K562 (cell line): ENCODE data around the gene KCNJ8. TPM values are rescaled to one million over a fixed set of nuclear protein-coding genes. Genes with fewer than 3 reads are reported as not detected.

ENCODE experiments used
- CHD7 ChIP-seq: fragments of 200-600 bp; sonication (generic); IDR thresholded peaks from one replicate; pipeline ENCODE4 v1.6.1; 2012; ENCODE audit warnings: mild to moderate bottlenecking, low read depth, low read length, inconsistent platforms
- CSDE1 ChIP-seq, 2 experiments: fragments of 450-650 bp; IDR thresholded peaks; 2 replicates each; pipeline ENCODE4 v1.6.1; 2016; ENCODE audit warnings: mild to moderate bottlenecking in 1 of 2
- CTCFL ChIP-seq: IDR thresholded peaks from 2 replicates; pipeline ENCODE4 v1.6.1; 2011; ENCODE audit warnings: borderline replicate concordance, low read depth, mild to moderate bottlenecking, moderate library complexity, low read length; ENCODE audit not compliant: insufficient read depth, poor library complexity, severe bottlenecking
- FOS ChIP-seq: IDR thresholded peaks from 3 replicates; pipeline ENCODE4 v1.6.1; 2011; ENCODE audit not compliant: insufficient read length; ENCODE audit errors: extremely low read depth
- GTF2F1 ChIP-seq: IDR thresholded peaks from 2 replicates; pipeline ENCODE4 v1.6.1; 2011; ENCODE audit warnings: low read depth, low read length, improper control_type of control experiment
- HNRNPL ChIP-seq: fragments of 200-400 bp; formaldehyde crosslinking; IDR thresholded peaks from 2 replicates; pipeline ENCODE4 v1.6.1; 2017; ENCODE audit warnings: low read depth, mild to moderate bottlenecking, low read length
- MTA1 ChIP-seq: fragments of 450-650 bp; IDR thresholded peaks from 2 replicates; pipeline ENCODE4 v1.6.1; 2017; ENCODE audit warnings: borderline replicate concordance
- POLR2AphosphoS5 ChIP-seq: IDR thresholded peaks from 2 replicates; pipeline ENCODE4 v1.6.1; 2011; ENCODE audit warnings: mild to moderate bottlenecking, low read depth, low read length, moderate library complexity; ENCODE audit not compliant: control insufficient read depth, insufficient read depth
- RCOR1 ChIP-seq, 2 experiments: IDR thresholded peaks; 2 replicates each; pipeline ENCODE4 v1.6.1; 2012; ENCODE audit warnings: low read depth in 2 of 2, low read length in 2 of 2, borderline replicate concordance in 1 of 2, improper control_type of control experiment in 1 of 2
- SMAD1 ChIP-seq: fragments of 150-350 bp; IDR thresholded peaks from 2 replicates; pipeline ENCODE4 v1.6.1; 2014; ENCODE audit warnings: low read length, low read depth; ENCODE audit not compliant: partially characterized antibody
- U2AF2 ChIP-seq: fragments of 200-400 bp; formaldehyde crosslinking; optimal IDR thresholded peaks from 2 replicates; pipeline ENCODE3; 2017; ENCODE audit warnings: low read depth, mild to moderate bottlenecking, low read length
- YBX1 ChIP-seq: fragments of 450-650 bp; IDR thresholded peaks from 2 replicates; pipeline ENCODE4 v1.7.1; 2016; ENCODE audit warnings: mild to moderate bottlenecking
- ZNF224 ChIP-seq: sonication (generic); formaldehyde crosslinking; IDR thresholded peaks from 2 replicates; pipeline ENCODE4 v1.8.0; 2022; ENCODE audit warnings: mild to moderate bottlenecking, missing genetic modification reagents
- ZNF408 ChIP-seq: fragments of 250-450 bp; sonication (Bioruptor Pico); IDR thresholded peaks from 2 replicates; pipeline ENCODE4 v1.4.0; 2020; ENCODE audit warnings: low read depth, mild to moderate bottlenecking, moderate library complexity
- ZNF764 ChIP-seq: fragments of 250-450 bp; sonication (Bioruptor Pico); IDR thresholded peaks from 2 replicates; pipeline ENCODE4 v1.4.0; 2020; ENCODE audit warnings: low read depth, mild to moderate bottlenecking, moderate library complexity
- polyA plus RNA-seq, 8 experiments: library from polyadenylated mRNA; depleted of rRNA in 4 of 8; stranded (reverse) in 5 of 8; unstranded in 3 of 8; fragments of >200 nt; fragmentation: Nextera tagmentation in 2 of 8; fragmentation: Illumina TruSeq in 1 of 8; extraction: Ambion mirVana in 2 of 8; extraction: Trizol in 1 of 8; gene quantifications; 2 replicates each; pipeline versions ENCODE4 v1.2.1 to v1.2.3, GENCODE V29; 2011 to 2014; ENCODE audit warnings: inconsistent platforms in 1 of 8, missing spikeins in 1 of 8
- total RNA-seq, 7 experiments: library from RNA; depleted of rRNA in 6 of 7; stranded (reverse); fragments of >200 nt in 6 of 7; fragmentation: Illumina TruSeq in 2 of 7; extraction: Trizol in 2 of 7; gene quantifications; 2 replicates each; pipeline versions ENCODE4 v1.2.1 to v1.2.3, GENCODE V29; 2011 to 2021; ENCODE audit warnings: low replicate concordance in 1 of 7

Gene KCNJ8
- total and polyA plus RNA-seq, 9 of the 15 experiments (the other 6 are each of a cell fraction or from before 2014, with no cell fraction given), result 0.28 to 3.6 (median 1.1) TPM

- TF ChIP-seq CHD7 (no peak), FOS (no peak), SMAD1 (no peak), HNRNPL (no peak), ZNF408 (CRISPR knock-in tag) (no peak), YBX1 (no peak), ZNF764 (CRISPR knock-in tag) (no peak), ZNF224 (CRISPR knock-in tag) (no peak), CTCFL (no peak), CSDE1 (IDR thresholded peaks at IDR 0.05) (no peak), GTF2F1 (no peak), POLR2AphosphoS5 (no peak), U2AF2 (no peak), MTA1 (no peak), RCOR1 (IDR thresholded peaks at IDR 0.05; ENCODE audit: borderline replicate concordance in 1 of 2, low read depth in 2 of 2, low read length in 2 of 2) (no peak)
These were observed 16.8 kb downstream of the KCNJ8 start (continued) for GRCh38 chr12:21757735-21758134.
